ENCODE results near the gene ANKIB1.

DNA sequence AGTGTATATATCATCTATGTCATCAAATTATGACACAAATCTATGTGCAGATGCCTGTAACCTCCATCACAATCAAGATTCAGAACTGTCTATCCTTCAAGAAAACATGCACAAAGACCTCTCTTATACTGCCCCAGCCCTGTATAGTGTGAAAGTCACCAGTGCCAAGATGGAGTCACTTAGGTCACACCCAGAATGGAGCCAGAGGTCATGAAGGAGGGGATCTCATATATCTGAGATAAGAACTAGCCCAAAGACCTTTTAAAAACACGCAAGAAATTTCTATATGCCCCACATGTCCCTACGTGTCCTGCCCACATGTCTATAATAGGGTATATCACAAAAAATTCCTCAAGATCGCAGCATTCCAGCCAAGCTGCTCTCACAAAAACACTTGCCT, 181.4 kb downstream of the ANKIB1 start:
- TF ChIP-seq EZH2 (IDR thresholded peaks at IDR 0.05; ENCODE audit: insufficient read depth, poor library complexity, severe bottlenecking) (no peak), EZH2phosphoT487 (IDR thresholded peaks at IDR 0.05; ENCODE audit: insufficient read depth, low read depth) (no peak)
